T-cell (primary cell): ENCODE results near the gene NOSIP. TPM values are rescaled to one million over a fixed set of nuclear protein-coding genes. Genes with fewer than 3 reads are reported as not detected.
A peak's percentile ranks its signal among the peaks of the same experiment; 100 is the strongest.

ENCODE experiments used
- ATAC-seq, 4 experiments: fragments of 200-7000 bp in 3 of 4; fragments of 150-1000 bp in 1 of 4; cut with Tn5 transposase; replicated peaks in 1 of 4; 1 replicate in 3 of 4; 2 replicates in 1 of 4; pipeline ENCODE4 v1.10.0; 2021; ENCODE audit warnings: moderate library complexity in 3 of 4, mild to moderate bottlenecking in 2 of 4, moderate number of reproducible peaks in 1 of 4
- CTCF ChIA-PET, 2 donors: fragments of 300-600 bp; sonication (Branson Sonifier 250); formaldehyde crosslinking; loops; one replicate each; lab custom pipeline; 2022; ENCODE audit warnings: antibody characterized with exemption in 2 of 2; lab: Charles Lee
- POLR2A ChIA-PET, 2 donors: fragments of 300-600 bp; sonication (Branson Sonifier 250); formaldehyde crosslinking; loops; one replicate each; lab custom pipeline; 2022; ENCODE audit warnings: antibody characterized with exemption in 2 of 2; lab: Charles Lee
- DNase-seq, 35 experiments: peaks; one replicate each; pipeline versions ENCODE4 v3.0.0 to v3.0.0-alpha.2; 2013 to 2023
- H3K27ac ChIP-seq: one replicate; pipeline ENCODE4 v1.5.1; 2013; ENCODE audit warnings: low read length
- H3K27me3 ChIP-seq, 2 experiments: replicated peaks in 1 of 2; 1 replicate in 1 of 2; 2 replicates in 1 of 2; pipeline versions ENCODE4 v1.6.1 to v1.7.0; 2013; ENCODE audit warnings: low read length in 1 of 2, mixed read lengths in 1 of 2; ENCODE audit not compliant: control insufficient read depth in 2 of 2, insufficient read depth in 2 of 2; ENCODE audit errors: extremely low read depth in 1 of 2
- H3K36me3 ChIP-seq, 2 donors: 1 replicate in 1 of 2; 2 replicates in 1 of 2; pipeline versions ENCODE4 v1.6.1 to v1.7.0; 2013; ENCODE audit warnings: low read length in 1 of 2; ENCODE audit not compliant: control insufficient read depth in 2 of 2, insufficient read depth in 1 of 2; ENCODE audit errors: extremely low read depth in 1 of 2
- H3K4me1 ChIP-seq, 2 experiments: 1 replicate in 1 of 2; 2 replicates in 1 of 2; pipeline versions ENCODE4 v1.6.1 to v1.7.0; 2013; ENCODE audit warnings: low read length in 2 of 2, mixed read lengths in 1 of 2; ENCODE audit not compliant: insufficient read depth in 2 of 2, control insufficient read depth in 1 of 2; ENCODE audit errors: extremely low read depth in 1 of 2
- H3K4me3 ChIP-seq, 2 donors: 1 replicate in 1 of 2; 2 replicates in 1 of 2; pipeline versions ENCODE4 v1.5.1 to v1.7.0; 2013; ENCODE audit warnings: mild to moderate bottlenecking in 2 of 2, low read length in 1 of 2, moderate library complexity in 1 of 2; ENCODE audit not compliant: control insufficient read depth in 1 of 2; ENCODE audit errors: extremely low read depth in 1 of 2
- H3K9me3 ChIP-seq: 2 replicates; pipeline ENCODE4 v1.7.0; 2013
- H3K27ac Mint-ChIP-seq, 2 donors: one replicate each; pipeline ENCODE4 v1.8.0; 2020 to 2021; ENCODE audit warnings: mild to moderate bottlenecking in 2 of 2, mixed read lengths in 2 of 2
- H3K27me3 Mint-ChIP-seq, 2 donors: one replicate each; pipeline ENCODE4 v1.8.0; 2021 to 2022; ENCODE audit warnings: mixed read lengths in 2 of 2
- H3K36me3 Mint-ChIP-seq: one replicate; pipeline ENCODE4 v1.8.0; 2021; ENCODE audit warnings: mixed read lengths
- H3K4me1 Mint-ChIP-seq, 3 donors: one replicate each; pipeline ENCODE4 v1.8.0; 2020 to 2022; ENCODE audit warnings: mixed read lengths in 3 of 3, mild to moderate bottlenecking in 1 of 3
- H3K4me3 Mint-ChIP-seq, 3 donors: one replicate each; pipeline ENCODE4 v1.8.0; 2020 to 2022; ENCODE audit warnings: mild to moderate bottlenecking in 3 of 3, mixed read lengths in 3 of 3, moderate library complexity in 3 of 3
- H3K9me3 Mint-ChIP-seq, 3 donors: one replicate each; pipeline ENCODE4 v1.8.0; 2020 to 2022; ENCODE audit warnings: mixed read lengths in 3 of 3
- WGBS: methylation state at CpG from one replicate; pipeline ENCODE4 v1.1.5; 2013; ENCODE audit warnings: missing lambda C conversion rate; ENCODE audit not compliant: insufficient coverage; 5-methylcytosine and 5-hydroxymethylcytosine counted together
- total RNA-seq, 35 experiments: library from RNA in 6 of 35; stranded (reverse) in 6 of 35; fragments of 120-200 nt in 1 of 35; gene quantifications; one replicate each; pipeline versions ENCODE4 v1.2.1 to v1.2.4 and lab custom pipeline; 2013 to 2026

Gene NOSIP
- total RNA-seq, 5 donors from 2014 or later (not counting 1 experiment from before 2014, with no cell fraction given) = 152 to 297 (median 176) TPM

- H3K9me3 Mint-ChIP-seq = no peaks in the 10 kb centered on the region
- H3K27ac ChIP-seq = no peak overlapping the region
- H3K4me1 Mint-ChIP-seq = peaks cover 21 to 29% (median 24%) of the 10 kb centered on the region in 3 donors
- peaks cover 14 to 68% of the 10 kb centered on the region in 2 donors for H3K36me3 ChIP-seq
- H3K4me3 ChIP-seq = no peak overlapping the region
- H3K4me1 ChIP-seq = peaks cover 0 to 20% of the 10 kb centered on the region in 2 experiments
- DNase-seq (no peak), ATAC-seq (no peak)
- no peaks in the 10 kb centered on the region for H3K27me3 Mint-ChIP-seq
- H3K27me3 ChIP-seq = no peaks in the 10 kb centered on the region
- H3K4me3 Mint-ChIP-seq = no peak overlapping the region
- ChIA-PET CTCF (no interaction called here), POLR2A (interaction anchor here in 1 of 2 donors (0.6 kb wide), 1 partner anchor 30 kb away, joined by 3 read pairs; no protein-coding TSS in a partner anchor)
- no peaks in the 10 kb centered on the region for H3K9me3 ChIP-seq
- peak overlapping the region in 1 of 2 donors; percentile 11 for H3K27ac Mint-ChIP-seq
- WGBS = 84% methylated on average over 6 of the region's 7 CpGs
- H3K36me3 Mint-ChIP-seq = peaks cover 15% of the 10 kb centered on the region
These were observed 25.2 kb upstream of the NOSIP start for GRCh38 chr19:49605605-49606004.

GRCh38 chr19:49602806-49603205, 22.4 kb upstream of the NOSIP start:
- peaks cover 24% of the 10 kb centered on the region for H3K36me3 Mint-ChIP-seq
- POLR2A ChIA-PET = no interaction called here

GRCh38 chr19:49601482-49602038, 21.2 kb upstream of the NOSIP start:
- ChIA-PET POLR2A (no interaction called here), CTCF (interaction anchor here in 1 of 2 donors (0.6 kb wide), 1 partner anchor 83 kb away, joined by 4 read pairs; no protein-coding TSS in a partner anchor)
- WGBS = 96% methylated on average over 28 of the region's 38 CpGs
- DNase-seq (no peak), ATAC-seq (no peak)
- Histone ChIP-seq H3K27ac (no peak overlapping the region), H3K9me3 (no peaks in the 10 kb centered on the region), H3K27me3 (no peaks in the 10 kb centered on the region), H3K4me3 (no peak overlapping the region), H3K36me3 (peaks cover 23 to 67% of the 10 kb centered on the region in 2 donors), H3K4me1 (peaks cover 0 to 14% of the 10 kb centered on the region in 2 experiments)
- H3K27ac Mint-ChIP-seq = no peak overlapping the region
- H3K4me1 Mint-ChIP-seq = peaks cover 19 to 29% (median 22%) of the 10 kb centered on the region in 3 donors
- no peaks in the 10 kb centered on the region for H3K9me3 Mint-ChIP-seq
- H3K27me3 Mint-ChIP-seq = no peaks in the 10 kb centered on the region
- H3K4me3 Mint-ChIP-seq = no peak overlapping the region
- peaks cover 24% of the 10 kb centered on the region for H3K36me3 Mint-ChIP-seq

More at GRCh38 chr19:49602806-49603205, 22.4 kb upstream of the NOSIP start:
- WGBS = no CpG with 5 or more reads among the region's 2 CpGs
- Mint-ChIP-seq H3K4me1 (peaks cover 23 to 32% (median 25%) of the 10 kb centered on the region in 3 donors), H3K4me3 (no peak overlapping the region), H3K27ac (no peak overlapping the region), H3K27me3 (no peaks in the 10 kb centered on the region), H3K9me3 (no peaks in the 10 kb centered on the region)
- no peaks in the 10 kb centered on the region for H3K27me3 ChIP-seq
- no peak overlapping the region for H3K27ac ChIP-seq
- H3K4me3 ChIP-seq = no peak overlapping the region
- ATAC-seq = no peak
- no peaks in the 10 kb centered on the region for H3K9me3 ChIP-seq
- DNase-seq = no peak
- peaks cover 0 to 17% of the 10 kb centered on the region in 2 experiments for H3K4me1 ChIP-seq
- peaks cover 12 to 74% of the 10 kb centered on the region in 2 donors for H3K36me3 ChIP-seq
- CTCF ChIA-PET = no interaction called here

- H3K4me1 ChIP-seq = peaks cover 0 to 17% of the 10 kb centered on the region in 2 experiments
- peaks cover 25 to 75% of the 10 kb centered on the region in 2 donors for H3K36me3 ChIP-seq
- peak overlapping the region in 1 of 2 donors; percentile 28 for H3K27ac Mint-ChIP-seq
- no peak overlapping the region for H3K4me3 Mint-ChIP-seq
- CTCF ChIA-PET = interaction anchor here in 1 of 2 donors (0.7 kb wide), 1 partner anchor 50 kb away, joined by 5 read pairs; no protein-coding TSS in a partner anchor
- H3K9me3 Mint-ChIP-seq = no peaks in the 10 kb centered on the region
- H3K4me1 Mint-ChIP-seq = peaks cover 18 to 23% (median 20%) of the 10 kb centered on the region in 3 donors
- no peak overlapping the region for H3K27ac ChIP-seq
- ATAC-seq (no peak), DNase-seq (no peak)
- H3K27me3 Mint-ChIP-seq = no peaks in the 10 kb centered on the region
- no peaks in the 10 kb centered on the region for H3K27me3 ChIP-seq
- H3K4me3 ChIP-seq = no peak overlapping the region
- POLR2A ChIA-PET = no interaction called here
- no peaks in the 10 kb centered on the region for H3K9me3 ChIP-seq
- 98% methylated on average over 12 of the region's 26 CpGs for WGBS
- peaks cover 21% of the 10 kb centered on the region for H3K36me3 Mint-ChIP-seq
These were observed 19.3 kb upstream of the NOSIP start for GRCh38 chr19:49599378-49600295.

- Mint-ChIP-seq H3K36me3 (peaks cover 28% of the 10 kb centered on the region), H3K4me1 (peaks cover 27 to 34% (median 33%) of the 10 kb centered on the region in 3 donors), H3K27ac (no peak overlapping the region), H3K9me3 (no peaks in the 10 kb centered on the region), H3K4me3 (no peak overlapping the region), H3K27me3 (no peaks in the 10 kb centered on the region)
- ChIA-PET POLR2A (no interaction called here), CTCF (no interaction called here)
- WGBS = 96% methylated on average over 25 of the region's 29 CpGs
- ATAC-seq (no peak), DNase-seq (no peak)
- Histone ChIP-seq H3K4me1 (peaks cover 5 to 36% of the 10 kb centered on the region in 2 experiments), H3K36me3 (peaks cover 32 to 69% of the 10 kb centered on the region in 2 donors), H3K9me3 (no peaks in the 10 kb centered on the region), H3K4me3 (no peak overlapping the region), H3K27me3 (no peaks in the 10 kb centered on the region), H3K27ac (no peak overlapping the region)
These were observed 17.3 kb upstream of the NOSIP start for GRCh38 chr19:49597703-49597974.

DNA sequence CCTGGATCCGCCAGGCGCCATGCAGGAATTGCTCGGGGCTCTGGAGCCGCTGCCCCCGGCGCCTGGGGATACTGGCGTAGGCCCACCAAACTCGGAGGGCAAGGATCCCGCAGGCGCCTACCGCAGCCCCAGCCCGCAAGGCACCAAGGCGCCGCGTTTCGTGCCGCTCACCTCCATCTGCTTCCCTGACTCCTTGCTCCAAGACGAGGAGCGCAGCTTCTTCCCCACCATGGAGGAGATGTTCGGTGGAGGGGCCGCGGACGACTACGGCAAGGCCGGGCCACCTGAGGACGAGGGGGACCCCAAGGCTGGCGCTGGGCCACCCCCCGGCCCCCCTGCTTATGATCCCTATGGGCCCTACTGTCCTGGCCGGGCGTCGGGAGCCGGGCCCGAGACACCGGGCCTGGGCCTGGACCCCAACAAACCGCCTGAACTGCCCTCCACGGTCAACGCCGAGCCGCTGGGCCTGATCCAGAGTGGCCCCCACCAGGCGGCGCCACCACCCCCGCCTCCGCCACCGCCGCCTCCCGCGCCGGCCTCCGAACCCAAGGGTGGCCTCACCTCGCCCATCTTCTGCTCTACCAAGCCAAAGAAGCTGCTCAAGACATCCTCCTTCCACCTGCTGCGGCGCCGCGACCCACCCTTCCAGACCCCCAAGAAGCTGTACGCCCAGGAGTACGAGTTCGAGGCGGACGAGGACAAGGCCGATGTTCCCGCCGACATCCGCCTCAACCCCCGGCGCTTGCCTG, 16.8 kb upstream of the NOSIP start:
- Histone ChIP-seq H3K4me3 (no peak overlapping the region), H3K27ac (no peak overlapping the region), H3K4me1 (peaks cover 7 to 36% of the 10 kb centered on the region in 2 experiments), H3K9me3 (no peaks in the 10 kb centered on the region), H3K27me3 (no peaks in the 10 kb centered on the region), H3K36me3 (peaks cover 31 to 64% of the 10 kb centered on the region in 2 donors)
- Mint-ChIP-seq H3K27ac (no peak overlapping the region), H3K4me1 (peaks cover 29 to 39% (median 37%) of the 10 kb centered on the region in 3 donors), H3K27me3 (no peaks in the 10 kb centered on the region), H3K4me3 (no peak overlapping the region), H3K9me3 (no peaks in the 10 kb centered on the region), H3K36me3 (peaks cover 28% of the 10 kb centered on the region)
- ChIA-PET POLR2A (no interaction called here), CTCF (no interaction called here)
- WGBS = 98% methylated on average over 60 of the region's 65 CpGs
- no peak for DNase-seq
- no peak for ATAC-seq
